ENCODE results near the gene PRELID3B. TPM values are rescaled to one million over a fixed set of nuclear protein-coding genes. Genes with fewer than 3 reads are reported as not detected.

The PRELID3B gene
- total and polyA plus RNA-seq, 2 donors: 26.7 to 57.2 TPM

DNA sequence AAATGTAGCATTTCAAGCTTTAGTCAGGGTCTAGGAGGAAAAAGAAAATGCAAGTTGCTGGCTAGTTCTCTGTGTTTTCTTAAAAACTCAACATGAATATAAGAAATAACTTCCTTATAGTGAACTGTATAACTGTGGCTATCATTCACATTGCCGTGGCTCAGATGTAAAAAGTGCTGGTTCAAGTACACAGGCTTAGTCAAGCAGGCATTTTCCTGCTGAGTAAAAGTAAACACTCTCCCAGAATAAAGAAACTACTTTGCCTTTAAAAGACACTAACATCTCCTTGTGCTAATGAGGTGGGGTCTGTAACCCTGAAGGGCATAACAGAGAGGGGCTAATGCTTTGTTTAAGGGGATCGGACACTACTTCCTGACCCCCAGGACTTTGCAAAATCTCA lies 13.8 kb downstream of the PRELID3B start:
- H3K27ac ChIP-seq (ENCODE audit: low read depth): no peak overlapping the region
- H3K4me3 ChIP-seq (ENCODE audit: low read depth, low read length): no peak overlapping the region
- WGBS: 36% methylated on average over 2 of the region's 2 CpGs
- H3K36me3 ChIP-seq (ENCODE audit: insufficient read depth): peaks cover 2% of the 10 kb centered on the region
- peaks cover 2% of the 10 kb centered on the region for H3K4me1 ChIP-seq (ENCODE audit: insufficient read depth)
- DNase-seq (ENCODE audit: extremely low spot score): no peak

DNA sequence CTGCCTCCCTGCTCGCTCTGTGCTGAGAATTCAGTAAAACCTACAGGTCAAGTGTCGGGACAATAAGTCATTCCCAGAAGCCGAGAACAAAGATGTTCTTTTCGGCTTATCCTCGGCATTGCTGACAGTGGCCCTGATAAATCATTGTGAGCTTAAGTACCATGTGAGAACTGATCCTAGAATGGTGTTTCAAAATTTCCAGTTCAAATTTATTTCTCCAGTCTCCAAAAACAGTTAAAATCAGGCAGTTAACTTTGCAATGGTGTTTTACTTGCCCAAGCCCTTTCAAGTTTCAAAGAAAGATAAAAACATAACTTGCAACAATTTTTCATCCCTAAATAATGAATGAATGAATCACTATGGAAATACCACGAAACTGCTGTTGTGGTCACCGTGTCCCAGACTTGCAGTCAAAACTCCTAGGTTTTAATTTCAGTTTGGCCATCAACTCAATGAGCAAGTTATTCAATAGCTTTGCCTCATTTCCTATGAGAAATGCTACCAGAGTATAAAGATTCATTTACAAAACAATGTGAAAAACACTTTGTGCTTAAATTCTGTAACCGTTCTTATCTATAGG lies 14.8 kb downstream of the PRELID3B start:
- DNase-seq (ENCODE audit: extremely low spot score): no peak
- Histone ChIP-seq H3K27ac (ENCODE audit: low read depth) (no peak overlapping the region), H3K4me1 (ENCODE audit: insufficient read depth) (peaks cover 2% of the 10 kb centered on the region), H3K36me3 (ENCODE audit: insufficient read depth) (peaks cover 2% of the 10 kb centered on the region), H3K4me3 (ENCODE audit: low read depth, low read length) (no peak overlapping the region)
- WGBS: 72% methylated on average over 8 of the region's 8 CpGs

DNA sequence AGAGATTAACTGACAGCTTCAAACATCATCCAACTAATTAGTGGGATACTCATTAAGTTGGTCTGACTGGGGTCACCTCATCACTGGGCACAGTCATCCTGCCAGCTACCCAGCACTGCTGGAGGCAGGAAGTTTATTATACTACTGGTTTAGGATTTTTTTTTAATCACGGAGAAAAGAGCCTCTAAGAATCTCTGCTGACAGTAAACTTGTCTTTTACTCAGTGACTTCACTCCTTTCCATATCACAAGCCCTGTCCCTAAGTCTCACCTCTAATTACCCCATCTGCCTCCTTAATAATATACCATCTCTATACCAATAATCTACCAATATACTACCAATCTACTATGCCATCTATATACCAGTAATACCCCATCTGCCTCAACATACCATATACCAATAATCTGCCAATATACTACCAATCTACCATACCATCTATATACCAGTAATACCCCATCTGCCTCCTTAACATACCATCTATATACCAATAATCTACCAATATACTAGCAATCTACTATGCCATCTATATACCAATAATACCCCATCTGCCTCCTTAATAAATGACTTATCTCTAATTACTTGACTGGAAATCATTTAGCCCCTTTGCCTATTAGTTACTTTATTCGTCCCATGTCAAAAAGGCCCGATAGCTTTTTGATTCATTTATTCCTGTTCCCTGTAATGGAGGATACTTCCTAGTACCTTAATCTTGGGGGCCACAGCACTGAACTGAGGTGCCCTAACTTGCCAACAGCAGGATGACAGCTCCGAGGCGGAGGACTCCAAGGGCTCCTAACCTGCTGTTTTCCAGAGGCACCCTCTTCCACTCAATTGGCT lies 15.5 kb downstream of the PRELID3B start:
- Histone ChIP-seq H3K4me1 (ENCODE audit: insufficient read depth) (peaks cover 2% of the 10 kb centered on the region), H3K27ac (ENCODE audit: low read depth) (no peak overlapping the region), H3K4me3 (ENCODE audit: low read depth, low read length) (no peak overlapping the region), H3K36me3 (ENCODE audit: insufficient read depth) (peaks cover 2% of the 10 kb centered on the region)
- DNase-seq (ENCODE audit: extremely low spot score): no peak
- WGBS: 77% methylated on average over 5 of the region's 5 CpGs

DNA sequence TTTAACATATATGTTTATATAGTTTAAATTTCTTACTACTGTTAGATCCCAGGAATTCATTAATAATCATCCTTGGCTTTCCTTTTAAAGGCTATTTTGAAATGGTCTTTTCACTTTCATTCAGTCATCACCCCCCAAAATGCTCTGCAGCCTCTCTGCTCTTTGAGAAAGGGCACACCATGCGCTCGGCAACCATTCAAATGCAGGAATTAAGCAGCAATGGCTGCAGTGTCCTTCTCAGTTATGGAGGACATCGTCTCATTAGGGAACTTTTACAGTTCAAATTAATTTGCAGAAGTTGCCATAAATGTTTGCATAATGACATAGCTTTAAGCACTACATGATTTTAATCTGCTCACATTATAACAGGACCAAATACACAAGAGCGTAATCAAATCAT lies 17.1 kb downstream of the PRELID3B start:
- Histone ChIP-seq H3K36me3 (ENCODE audit: insufficient read depth) (peaks cover 2% of the 10 kb centered on the region), H3K4me3 (ENCODE audit: low read depth, low read length) (no peak overlapping the region), H3K4me1 (ENCODE audit: insufficient read depth) (no peaks in the 10 kb centered on the region), H3K27ac (ENCODE audit: low read depth) (no peak overlapping the region)
- 91% methylated on average over 4 of the region's 4 CpGs for WGBS
- no peak for DNase-seq (ENCODE audit: extremely low spot score)

DNA sequence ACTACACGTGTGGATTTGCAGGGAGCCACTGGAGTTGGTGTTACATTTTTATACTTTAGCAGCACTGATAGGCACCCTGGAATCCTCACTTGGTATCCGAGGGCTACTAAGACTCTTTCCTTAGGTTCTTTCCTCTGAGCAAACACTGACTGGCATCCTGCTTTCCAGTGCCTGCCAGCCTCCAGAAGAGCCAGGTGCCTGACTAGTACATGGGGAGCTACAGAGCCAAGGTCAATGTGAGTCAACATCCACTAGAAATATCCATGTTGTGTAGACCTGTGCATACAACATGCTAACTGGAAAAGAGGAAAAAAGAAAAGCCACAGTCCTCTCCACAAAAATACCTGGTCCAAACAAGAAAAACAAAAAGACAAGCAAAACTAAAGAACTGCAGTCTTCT lies 17.5 kb downstream of the PRELID3B start:
- no peak for DNase-seq (ENCODE audit: extremely low spot score)
- Histone ChIP-seq H3K4me1 (ENCODE audit: insufficient read depth) (no peaks in the 10 kb centered on the region), H3K36me3 (ENCODE audit: insufficient read depth) (peaks cover 2% of the 10 kb centered on the region), H3K4me3 (ENCODE audit: low read depth, low read length) (no peak overlapping the region), H3K27ac (ENCODE audit: low read depth) (no peak overlapping the region)
- 62% methylated on average over 2 of the region's 2 CpGs for WGBS

DNA sequence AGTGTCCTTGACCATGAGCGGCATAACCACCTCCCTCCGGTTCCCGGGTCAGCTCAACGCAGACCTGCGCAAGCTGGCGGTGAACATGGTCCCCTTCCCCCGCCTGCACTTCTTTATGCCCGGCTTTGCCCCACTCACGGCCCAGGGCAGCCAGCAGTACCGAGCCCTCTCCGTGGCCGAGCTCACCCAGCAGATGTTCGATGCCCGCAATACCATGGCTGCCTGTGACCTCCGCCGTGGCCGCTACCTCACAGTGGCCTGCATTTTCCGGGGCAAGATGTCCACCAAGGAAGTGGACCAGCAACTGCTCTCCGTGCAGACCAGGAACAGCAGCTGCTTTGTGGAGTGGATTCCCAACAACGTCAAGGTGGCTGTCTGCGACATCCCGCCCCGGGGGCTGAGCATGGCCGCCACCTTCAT lies 18.5 kb downstream of the PRELID3B start:
- no peaks in the 10 kb centered on the region for H3K4me1 ChIP-seq (ENCODE audit: insufficient read depth)
- H3K4me3 ChIP-seq (ENCODE audit: low read depth, low read length): no peak overlapping the region
- 96% methylated on average over 24 of the region's 24 CpGs for WGBS
- peaks cover 2% of the 10 kb centered on the region for H3K36me3 ChIP-seq (ENCODE audit: insufficient read depth)
- no peak overlapping the region for H3K27ac ChIP-seq (ENCODE audit: low read depth)
- DNase-seq (ENCODE audit: extremely low spot score): no peak

DNA sequence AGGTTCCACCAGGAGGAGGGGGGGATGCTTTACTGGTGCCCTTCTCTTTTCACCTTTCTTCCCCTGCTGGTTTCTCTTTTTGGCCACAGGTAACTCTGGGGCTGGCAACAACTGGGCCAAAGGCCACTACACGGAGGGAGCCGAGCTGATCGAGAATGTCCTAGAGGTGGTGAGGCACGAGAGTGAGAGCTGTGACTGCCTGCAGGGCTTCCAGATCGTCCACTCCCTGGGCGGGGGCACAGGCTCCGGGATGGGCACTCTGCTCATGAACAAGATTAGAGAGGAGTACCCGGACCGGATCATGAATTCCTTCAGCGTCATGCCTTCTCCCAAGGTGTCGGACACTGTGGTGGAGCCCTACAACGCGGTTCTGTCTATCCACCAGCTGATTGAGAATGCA lies 19.0 kb downstream of the PRELID3B start:
- WGBS: 95% methylated on average over 13 of the region's 13 CpGs
- no peak for DNase-seq (ENCODE audit: extremely low spot score)
- Histone ChIP-seq H3K27ac (ENCODE audit: low read depth) (no peak overlapping the region), H3K4me1 (ENCODE audit: insufficient read depth) (no peaks in the 10 kb centered on the region), H3K36me3 (ENCODE audit: insufficient read depth) (peaks cover 2% of the 10 kb centered on the region), H3K4me3 (ENCODE audit: low read depth, low read length) (no peak overlapping the region)

DNA sequence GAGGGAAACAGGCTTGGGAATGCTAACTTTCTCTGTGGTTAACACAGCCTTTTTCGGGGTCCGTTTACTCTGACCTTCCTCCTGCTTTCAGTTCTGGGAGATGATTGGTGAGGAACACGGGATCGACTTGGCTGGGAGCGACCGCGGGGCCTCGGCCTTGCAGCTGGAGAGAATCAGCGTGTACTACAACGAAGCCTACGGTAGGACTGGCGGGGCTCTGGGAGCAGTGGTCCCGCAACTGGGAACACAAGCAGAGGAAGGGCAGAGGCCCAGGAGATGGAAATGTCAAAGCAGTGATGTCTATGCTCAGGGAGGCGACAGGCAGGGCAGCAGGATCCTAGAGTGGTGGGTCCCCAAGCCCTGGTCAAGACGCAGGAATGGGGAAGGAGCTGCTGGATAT lies 19.8 kb downstream of the PRELID3B start:
- Histone ChIP-seq H3K27ac (ENCODE audit: low read depth) (no peak overlapping the region), H3K4me3 (ENCODE audit: low read depth, low read length) (no peak overlapping the region), H3K4me1 (ENCODE audit: insufficient read depth) (no peaks in the 10 kb centered on the region), H3K36me3 (ENCODE audit: insufficient read depth) (peaks cover 2% of the 10 kb centered on the region)
- 91% methylated on average over 15 of the region's 15 CpGs for WGBS
- DNase-seq (ENCODE audit: extremely low spot score): no peak

DNA sequence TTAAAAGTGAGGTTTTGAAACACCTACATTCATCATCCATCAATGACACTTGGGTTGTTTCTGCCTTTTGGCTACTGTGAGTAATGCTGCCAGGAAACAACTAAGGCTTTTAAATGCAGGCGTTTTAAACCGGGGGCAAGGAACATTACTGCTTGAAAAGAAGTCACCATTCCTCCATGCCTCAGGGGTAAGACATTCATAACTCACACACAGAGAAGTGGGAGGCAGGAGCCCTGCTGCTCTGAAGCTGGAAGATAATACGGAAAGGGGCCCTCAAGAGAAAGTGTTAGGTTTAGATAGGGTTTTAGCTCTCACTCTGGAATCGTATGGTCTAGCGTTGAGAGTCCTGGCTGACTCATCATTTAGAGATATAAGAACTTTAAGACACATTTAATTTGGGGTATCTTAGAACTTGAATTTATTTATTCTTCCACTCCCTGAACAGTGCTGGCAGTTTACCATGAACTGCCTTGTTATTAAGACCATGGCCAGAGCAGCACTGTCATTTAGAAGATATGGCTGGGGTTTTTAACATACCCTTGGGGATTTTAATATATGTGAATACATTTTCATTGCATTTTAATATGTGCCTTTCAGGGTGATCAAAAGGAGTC lies 21.5 kb downstream of the PRELID3B start:
- DNase-seq (ENCODE audit: extremely low spot score): no peak

DNA sequence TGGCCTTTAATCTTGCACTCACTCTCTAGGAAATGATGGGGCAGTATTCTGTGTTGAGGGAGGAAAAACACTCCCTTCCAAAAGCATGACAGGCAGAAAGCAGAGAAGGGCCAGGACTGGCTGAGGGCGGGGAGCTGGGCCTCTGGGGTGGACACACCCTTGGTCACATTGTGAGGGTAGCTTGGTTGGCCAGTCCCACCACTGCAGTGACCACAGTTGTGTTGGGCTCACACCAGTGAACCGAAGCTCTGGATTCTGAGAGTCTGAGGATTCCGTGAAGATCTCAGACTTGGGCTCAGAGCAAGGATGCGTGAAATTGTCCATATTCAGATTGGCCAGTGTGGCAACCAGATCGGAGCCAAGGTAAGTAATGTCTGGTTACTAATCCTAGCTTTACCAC lies 23.4 kb downstream of the PRELID3B start, which contains the start of gene TUBB1:
TSS of gene TUBB1 (plus strand) at position 213 of the 400 bp plus-strand sequence. CDS start at position 307, 94 bp downstream.
- DNase-seq (ENCODE audit: extremely low spot score): no peak
- 96% methylated on average over 5 of the region's 5 CpGs for WGBS

More for the DNA sequence above, 21.5 kb downstream of the PRELID3B start:
- 57% methylated on average over 5 of the region's 5 CpGs for WGBS
- Histone ChIP-seq H3K36me3 (ENCODE audit: insufficient read depth) (peaks cover 2% of the 10 kb centered on the region), H3K27ac (ENCODE audit: low read depth) (no peak overlapping the region), H3K4me1 (ENCODE audit: insufficient read depth) (no peaks in the 10 kb centered on the region), H3K4me3 (ENCODE audit: low read depth, low read length) (no peak overlapping the region)

DNA sequence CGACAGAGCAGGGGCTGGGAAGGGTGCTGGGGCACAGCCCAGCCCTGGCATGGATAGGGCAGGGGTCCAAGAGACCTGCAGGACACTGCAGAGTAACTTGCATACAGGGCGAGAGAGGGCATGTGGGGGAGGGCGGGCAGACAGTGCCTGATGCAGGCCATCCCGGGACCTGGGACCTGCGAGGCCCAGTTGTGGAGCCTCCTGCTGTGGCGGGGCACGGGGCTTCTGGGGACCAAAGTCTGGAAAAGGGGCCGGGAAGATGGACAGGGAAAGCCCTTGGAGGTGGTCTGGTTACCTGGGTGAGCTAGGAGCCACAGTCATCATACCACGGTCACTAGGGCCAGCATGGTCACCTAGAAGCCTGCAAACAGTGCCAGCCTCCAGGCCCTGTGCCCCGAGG lies 23.8 kb downstream of the PRELID3B start:
- Histone ChIP-seq H3K4me1 (ENCODE audit: insufficient read depth) (no peaks in the 10 kb centered on the region), H3K27ac (ENCODE audit: low read depth) (no peak overlapping the region), H3K36me3 (ENCODE audit: insufficient read depth) (no peaks in the 10 kb centered on the region), H3K4me3 (ENCODE audit: low read depth, low read length) (no peak overlapping the region)
- no peak for DNase-seq (ENCODE audit: extremely low spot score)
- WGBS: 93% methylated on average over 10 of the region's 10 CpGs

More for the DNA sequence above, 23.4 kb downstream of the PRELID3B start, which contains the start of gene TUBB1:
- Histone ChIP-seq H3K27ac (ENCODE audit: low read depth) (no peak within 1 kb of the TSS), H3K4me1 (ENCODE audit: insufficient read depth) (no peaks in the 10 kb centered on the region), H3K36me3 (ENCODE audit: insufficient read depth) (no peaks in the 10 kb centered on the region), H3K4me3 (ENCODE audit: low read depth, low read length) (no peak within 1 kb of the TSS)

DNA sequence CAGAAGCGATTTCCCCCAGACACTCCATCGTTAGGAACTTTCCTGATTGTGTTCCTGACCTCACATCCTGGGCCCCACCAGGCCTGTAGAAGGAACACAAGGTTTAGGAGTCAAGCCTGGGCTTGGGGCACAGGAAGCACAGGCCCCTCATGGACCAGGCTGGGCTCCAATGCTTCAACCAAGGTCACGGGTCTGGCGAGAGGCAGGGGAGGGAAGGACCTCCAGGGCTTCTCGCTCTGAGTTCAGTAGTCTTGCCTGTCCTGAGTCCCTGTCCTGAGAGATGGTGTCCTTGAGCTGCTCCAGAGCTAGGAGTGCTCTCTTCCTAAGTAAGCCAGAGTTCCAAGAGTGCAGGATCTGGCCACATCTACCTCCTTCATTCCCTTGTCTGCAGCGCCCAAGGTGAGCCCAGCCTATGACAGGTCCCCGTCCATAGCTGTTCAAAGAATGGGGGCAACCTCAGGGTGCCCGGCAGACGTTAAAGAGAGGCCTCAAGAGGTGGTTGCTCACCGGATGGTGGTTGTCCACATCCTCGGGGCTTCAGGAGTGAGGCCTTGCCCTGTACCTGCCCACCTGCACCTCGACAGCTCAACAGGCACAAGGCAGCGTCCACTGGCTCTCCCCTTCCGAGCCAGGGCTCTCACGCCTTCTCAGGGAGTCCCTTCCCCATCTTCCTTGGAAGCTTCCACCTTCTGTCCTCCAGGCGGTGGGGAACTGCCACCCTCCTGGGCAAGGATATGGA lies 24.9 kb downstream of the PRELID3B start:
- no peak overlapping the region for H3K4me3 ChIP-seq (ENCODE audit: low read depth, low read length)

DNA sequence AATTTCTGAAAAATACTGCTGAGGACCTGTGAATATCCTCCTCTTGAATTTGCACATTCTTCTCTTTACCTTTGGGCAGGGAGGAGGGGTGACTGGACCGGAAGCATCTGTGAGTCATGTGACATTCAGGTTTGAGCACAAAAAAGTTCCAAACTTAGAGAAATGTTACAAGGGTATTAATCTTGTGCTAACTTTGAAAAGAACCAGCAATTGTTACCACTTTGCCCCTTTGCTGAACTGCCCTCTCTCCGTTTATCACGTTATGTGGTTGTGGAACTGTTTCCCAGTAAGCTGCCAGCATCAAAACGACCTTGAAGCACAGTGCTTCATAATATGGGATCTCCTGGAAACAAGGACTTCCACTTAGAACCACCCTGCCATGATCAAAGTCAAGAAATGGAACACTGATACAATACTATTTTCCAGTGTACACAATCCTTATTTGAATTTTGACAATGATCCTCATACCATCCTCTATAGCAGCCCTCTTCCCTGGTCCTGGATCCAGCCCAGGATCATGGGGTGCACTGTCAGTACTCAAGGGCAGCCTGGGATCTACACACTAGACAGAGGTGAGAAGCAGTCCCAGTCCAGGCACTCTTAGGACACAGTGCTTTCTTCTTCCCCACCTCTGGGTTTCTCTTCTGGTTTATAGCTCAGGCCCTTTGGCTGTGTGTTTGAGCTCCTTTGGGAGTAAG lies 25.6 kb downstream of the PRELID3B start:
- 57% methylated on average over 4 of the region's 4 CpGs for WGBS
- H3K4me3 ChIP-seq (ENCODE audit: low read depth, low read length): no peak overlapping the region
- no peaks in the 10 kb centered on the region for H3K4me1 ChIP-seq (ENCODE audit: insufficient read depth)
- DNase-seq (ENCODE audit: extremely low spot score): no peak
- H3K27ac ChIP-seq (ENCODE audit: low read depth): no peak overlapping the region
- H3K36me3 ChIP-seq (ENCODE audit: insufficient read depth): no peaks in the 10 kb centered on the region

More for the DNA sequence above, 24.9 kb downstream of the PRELID3B start:
- Histone ChIP-seq H3K4me1 (ENCODE audit: insufficient read depth) (no peaks in the 10 kb centered on the region), H3K36me3 (ENCODE audit: insufficient read depth) (no peaks in the 10 kb centered on the region), H3K27ac (ENCODE audit: low read depth) (no peak overlapping the region)
- DNase-seq (ENCODE audit: extremely low spot score): no peak
- 89% methylated on average over 16 of the region's 16 CpGs for WGBS

Measured in urinary bladder (tissue), 4 donors.